ENCODE data around the gene SLC35F3. TPM values are rescaled to one million over a fixed set of nuclear protein-coding genes. Genes with fewer than 3 reads are reported as not detected.
"Not testable (repeated sequence)": the region's sequence is repeated elsewhere in the genome, so short reads cannot be mapped to it uniquely, and the experiment has no call there.

The SLC35F3 gene
- total and polyA plus RNA-seq, 4 donors = 3.5 to 13.5 (median 11.9) TPM

DNA sequence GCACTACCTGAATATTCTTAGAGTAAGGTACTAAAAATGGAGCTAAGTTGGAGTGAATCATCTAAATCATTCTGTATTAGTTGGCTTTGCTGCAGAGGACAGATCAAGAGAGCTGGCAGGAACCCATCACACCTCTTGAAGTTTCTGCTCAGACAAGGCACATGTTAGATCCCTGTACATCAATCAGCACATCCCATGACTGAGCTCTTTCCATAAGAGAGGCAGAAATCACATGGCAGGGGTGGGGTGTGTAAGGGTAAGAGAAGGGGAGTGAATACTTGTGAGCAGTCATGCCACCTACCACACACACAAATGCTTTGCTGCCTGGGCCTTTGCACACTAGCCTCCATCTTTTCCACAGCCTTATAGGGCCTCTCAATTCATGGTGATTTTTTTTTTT, 214.4 kb downstream of the SLC35F3 start:
- H3K27me3 ChIP-seq (ENCODE audit: control insufficient read depth, insufficient read depth, low read length) = no peaks in the 10 kb centered on the region
- no peaks in the 10 kb centered on the region for H3K36me3 ChIP-seq (ENCODE audit: control insufficient read depth, insufficient read depth, low read length)
- no peak overlapping the region for H3K27ac ChIP-seq (ENCODE audit: low read depth, low read length)
- H3K4me3 ChIP-seq (ENCODE audit: low read depth, low read length) = no peak overlapping the region
- no peaks in the 10 kb centered on the region for H3K9me3 ChIP-seq (ENCODE audit: control insufficient read depth, insufficient read depth, low read length)
- no peak for DNase-seq (ENCODE audit: low read depth in 4 of 6, low spot score in 6 of 6)
- H3K4me1 ChIP-seq (ENCODE audit: control insufficient read depth, insufficient read depth, low read length) = no peaks in the 10 kb centered on the region

DNA sequence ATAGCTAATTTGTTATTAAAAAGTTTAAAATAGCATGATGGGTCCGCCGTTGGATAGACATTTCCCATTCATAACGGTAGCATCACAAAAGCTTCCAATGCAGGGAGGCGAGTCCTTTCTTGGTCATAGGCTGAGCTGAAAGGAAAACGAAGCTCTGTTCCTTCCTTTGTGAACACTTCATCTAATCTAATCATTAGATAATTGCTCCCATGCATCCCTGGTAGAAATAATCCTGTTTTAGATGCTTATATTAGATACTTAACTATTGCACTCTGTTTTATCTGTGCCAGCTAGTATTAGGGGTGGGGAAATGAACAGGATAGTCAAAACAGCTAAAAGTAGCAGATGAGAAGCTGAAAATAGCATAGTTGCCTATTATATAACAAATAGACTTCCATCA, 215.0 kb downstream of the SLC35F3 start:
- 83% methylated on average over 2 of the region's 5 CpGs for WGBS (ENCODE audit: insufficient coverage)
- no peaks in the 10 kb centered on the region for H3K36me3 ChIP-seq (ENCODE audit: control insufficient read depth, insufficient read depth, low read length)
- H3K27ac ChIP-seq (ENCODE audit: low read depth, low read length) = no peak overlapping the region
- no peaks in the 10 kb centered on the region for H3K4me1 ChIP-seq (ENCODE audit: control insufficient read depth, insufficient read depth, low read length)
- no peak overlapping the region for H3K4me3 ChIP-seq (ENCODE audit: low read depth, low read length)
- H3K27me3 ChIP-seq (ENCODE audit: control insufficient read depth, insufficient read depth, low read length) = no peaks in the 10 kb centered on the region
- DNase-seq (ENCODE audit: low read depth in 4 of 6, low spot score in 6 of 6) = peak in 1 of 6 donors; percentile 81
- no peaks in the 10 kb centered on the region for H3K9me3 ChIP-seq (ENCODE audit: control insufficient read depth, insufficient read depth, low read length)

DNA sequence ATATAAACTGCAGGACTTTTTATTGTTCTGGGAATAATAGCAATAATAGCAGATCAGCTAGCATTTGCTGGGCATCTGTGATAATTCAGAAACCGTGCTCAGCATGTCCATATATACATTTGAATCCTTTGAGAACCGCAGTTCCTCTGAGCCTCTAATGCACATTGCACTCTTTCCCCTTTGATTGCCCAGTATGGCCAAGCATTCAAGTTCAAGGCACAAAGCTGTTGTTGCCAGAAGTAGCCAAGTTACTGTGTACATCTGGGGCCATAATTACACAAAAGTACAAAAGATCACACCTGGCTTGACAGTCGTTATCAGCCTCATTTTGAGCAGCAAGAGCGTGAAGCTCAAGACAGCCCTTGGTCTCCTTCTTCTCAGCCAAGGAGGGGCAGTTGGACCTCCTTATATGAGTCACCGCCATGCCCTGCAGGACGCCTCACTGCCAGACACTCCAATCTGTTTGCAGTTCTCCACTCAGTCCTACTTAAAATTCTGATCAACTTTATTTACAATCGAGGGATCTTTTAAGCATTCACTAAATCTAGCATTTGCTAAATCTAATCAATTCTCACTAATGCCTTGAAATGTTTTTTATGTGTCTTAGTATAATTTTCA, 216.0 kb downstream of the SLC35F3 start:
- DNase-seq (ENCODE audit: low read depth in 4 of 6, low spot score in 6 of 6) = no peak
- Histone ChIP-seq H3K9me3 (ENCODE audit: control insufficient read depth, insufficient read depth, low read length) (no peaks in the 10 kb centered on the region), H3K27ac (ENCODE audit: low read depth, low read length) (no peak overlapping the region), H3K36me3 (ENCODE audit: control insufficient read depth, insufficient read depth, low read length) (no peaks in the 10 kb centered on the region), H3K4me1 (ENCODE audit: control insufficient read depth, insufficient read depth, low read length) (peaks cover 2% of the 10 kb centered on the region), H3K4me3 (ENCODE audit: low read depth, low read length) (no peak overlapping the region), H3K27me3 (ENCODE audit: control insufficient read depth, insufficient read depth, low read length) (no peaks in the 10 kb centered on the region)
- WGBS (ENCODE audit: insufficient coverage) = 88% methylated on average over 5 of the region's 7 CpGs

DNA sequence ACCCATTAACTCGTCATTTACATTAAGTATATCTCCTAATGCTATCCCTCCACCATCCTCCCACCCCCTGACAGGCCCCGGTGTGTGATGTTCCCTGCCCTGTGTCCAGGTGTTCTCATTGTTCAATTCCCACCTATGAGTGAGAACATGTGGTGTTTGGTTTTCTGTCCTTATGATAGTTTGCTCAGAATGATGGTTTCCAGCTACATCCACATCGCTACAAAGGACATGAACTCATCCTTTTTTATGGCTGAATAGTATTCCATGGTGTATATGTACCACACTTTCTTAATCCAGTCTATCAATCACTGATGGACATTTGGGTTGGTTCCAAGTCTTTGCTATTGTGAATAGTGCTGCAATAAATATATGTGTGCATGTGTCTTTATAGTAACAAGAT, 217.2 kb downstream of the SLC35F3 start:
- no CpG with 5 or more reads among the region's 3 CpGs for WGBS (ENCODE audit: insufficient coverage)
- not testable (repeated sequence) for H3K9me3 ChIP-seq (ENCODE audit: control insufficient read depth, insufficient read depth, low read length); H3K4me1 ChIP-seq (ENCODE audit: control insufficient read depth, insufficient read depth, low read length); H3K4me3 ChIP-seq (ENCODE audit: low read depth, low read length); H3K27ac ChIP-seq (ENCODE audit: low read depth, low read length); DNase-seq (ENCODE audit: low read depth in 4 of 6, low spot score in 6 of 6); H3K36me3 ChIP-seq (ENCODE audit: control insufficient read depth, insufficient read depth, low read length); H3K27me3 ChIP-seq (ENCODE audit: control insufficient read depth, insufficient read depth, low read length)

DNA sequence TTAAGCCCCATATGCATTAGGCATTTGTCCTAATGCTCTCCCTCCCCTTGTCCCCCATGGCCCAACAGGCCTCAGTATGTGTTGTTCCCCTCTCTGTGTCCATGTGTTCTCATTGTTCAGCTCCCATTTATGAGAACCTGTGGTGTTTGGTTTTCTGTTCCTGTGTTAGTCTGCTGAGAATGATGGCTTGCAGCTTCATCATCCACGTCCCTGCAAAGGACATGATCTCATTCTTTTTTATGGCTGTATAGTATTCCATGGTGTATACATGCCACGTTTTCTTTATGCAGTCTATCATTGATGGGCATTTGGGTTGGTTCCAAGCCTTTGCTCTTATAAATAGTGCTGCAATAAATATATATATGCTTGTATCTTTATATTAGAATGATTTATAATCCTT, 218.1 kb downstream of the SLC35F3 start:
- H3K4me3 ChIP-seq (ENCODE audit: low read depth, low read length); H3K27ac ChIP-seq (ENCODE audit: low read depth, low read length); H3K9me3 ChIP-seq (ENCODE audit: control insufficient read depth, insufficient read depth, low read length); H3K27me3 ChIP-seq (ENCODE audit: control insufficient read depth, insufficient read depth, low read length); DNase-seq (ENCODE audit: low read depth in 4 of 6, low spot score in 6 of 6); H3K36me3 ChIP-seq (ENCODE audit: control insufficient read depth, insufficient read depth, low read length); H3K4me1 ChIP-seq (ENCODE audit: control insufficient read depth, insufficient read depth, low read length): not testable (repeated sequence)
- 80% methylated on average over 1 of the region's 2 CpGs for WGBS (ENCODE audit: insufficient coverage)

DNA sequence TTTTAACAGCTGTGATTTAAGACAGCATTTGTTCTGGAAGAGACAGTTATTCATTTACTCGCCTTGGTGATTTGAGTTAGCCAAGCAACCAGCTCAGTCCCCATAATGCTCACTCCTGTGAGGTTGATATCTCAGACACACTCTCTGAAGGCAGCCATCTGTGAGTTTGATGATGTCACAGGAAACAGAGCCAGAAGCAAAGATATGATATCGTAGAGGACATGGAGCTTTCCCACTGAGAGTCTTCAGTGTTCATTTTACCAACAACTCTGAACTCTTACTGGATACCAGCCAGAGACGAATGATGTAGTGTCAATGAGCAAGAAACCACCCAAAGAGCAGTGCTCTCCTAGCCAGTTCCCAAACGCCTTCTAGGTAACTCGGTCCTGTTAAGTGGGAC, 219.4 kb downstream of the SLC35F3 start:
- no peaks in the 10 kb centered on the region for H3K36me3 ChIP-seq (ENCODE audit: control insufficient read depth, insufficient read depth, low read length)
- no peaks in the 10 kb centered on the region for H3K9me3 ChIP-seq (ENCODE audit: control insufficient read depth, insufficient read depth, low read length)
- no peak overlapping the region for H3K4me3 ChIP-seq (ENCODE audit: low read depth, low read length)
- no peak overlapping the region for H3K27ac ChIP-seq (ENCODE audit: low read depth, low read length)
- H3K4me1 ChIP-seq (ENCODE audit: control insufficient read depth, insufficient read depth, low read length) = peaks cover 6% of the 10 kb centered on the region
- DNase-seq (ENCODE audit: low read depth in 4 of 6, low spot score in 6 of 6) = peak in 1 of 6 donors; percentile 57
- 50% methylated on average over 1 of the region's 5 CpGs for WGBS (ENCODE audit: insufficient coverage)
- no peaks in the 10 kb centered on the region for H3K27me3 ChIP-seq (ENCODE audit: control insufficient read depth, insufficient read depth, low read length)

DNA sequence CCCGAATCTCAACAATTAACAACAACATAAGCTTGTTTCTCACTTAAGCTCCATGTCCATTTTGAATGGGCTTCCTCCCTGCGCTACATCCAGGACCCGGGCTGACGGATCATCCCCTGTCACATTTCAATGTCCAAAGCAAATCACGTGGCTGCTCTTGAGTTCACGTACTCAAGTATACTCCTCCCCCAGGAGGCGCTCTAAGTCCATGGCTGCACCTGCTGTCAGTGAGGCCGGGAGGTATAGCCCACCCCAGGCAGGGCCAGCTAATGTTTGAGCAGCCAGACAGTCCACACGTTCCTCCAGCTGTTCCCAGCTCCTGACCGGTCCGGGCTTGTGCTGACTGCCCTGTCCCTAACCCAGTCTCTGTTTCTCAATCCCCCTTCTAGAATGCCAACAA, 220.8 kb downstream of the SLC35F3 start:
- H3K27me3 ChIP-seq (ENCODE audit: control insufficient read depth, insufficient read depth, low read length) = no peaks in the 10 kb centered on the region
- H3K9me3 ChIP-seq (ENCODE audit: control insufficient read depth, insufficient read depth, low read length) = no peaks in the 10 kb centered on the region
- no peak overlapping the region for H3K27ac ChIP-seq (ENCODE audit: low read depth, low read length)
- peaks cover 6% of the 10 kb centered on the region for H3K4me1 ChIP-seq (ENCODE audit: control insufficient read depth, insufficient read depth, low read length)
- H3K4me3 ChIP-seq (ENCODE audit: low read depth, low read length) = no peak overlapping the region
- 19% methylated on average over 11 of the region's 11 CpGs for WGBS (ENCODE audit: insufficient coverage)
- DNase-seq (ENCODE audit: low read depth in 4 of 6, low spot score in 6 of 6) = peak in 1 of 6 donors; percentile 55
- no peaks in the 10 kb centered on the region for H3K36me3 ChIP-seq (ENCODE audit: control insufficient read depth, insufficient read depth, low read length)

DNA sequence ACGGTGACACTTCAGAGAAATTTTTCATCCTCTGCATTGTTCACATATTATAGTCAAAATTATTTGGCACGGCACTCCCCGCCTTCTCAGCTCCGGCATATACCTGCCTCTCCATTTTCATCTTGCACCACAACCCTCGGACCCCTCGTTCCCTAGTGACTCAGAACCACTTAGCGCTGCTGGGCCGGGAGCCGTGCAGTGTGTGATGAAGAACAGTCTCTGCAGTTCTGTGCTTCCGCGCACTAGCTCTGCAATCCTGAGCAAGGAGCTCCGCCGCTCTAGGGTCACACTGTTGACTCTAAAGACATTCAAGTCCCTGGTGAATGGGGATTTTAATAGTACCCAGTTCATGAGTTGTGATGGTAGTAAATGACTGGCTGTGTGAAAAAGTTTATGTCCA, 221.2 kb downstream of the SLC35F3 start:
- DNase-seq (ENCODE audit: low read depth in 4 of 6, low spot score in 6 of 6) = no peak
- no peak overlapping the region for H3K27ac ChIP-seq (ENCODE audit: low read depth, low read length)
- 82% methylated on average over 8 of the region's 13 CpGs for WGBS (ENCODE audit: insufficient coverage)
- peaks cover 6% of the 10 kb centered on the region for H3K4me1 ChIP-seq (ENCODE audit: control insufficient read depth, insufficient read depth, low read length)
- H3K27me3 ChIP-seq (ENCODE audit: control insufficient read depth, insufficient read depth, low read length) = no peaks in the 10 kb centered on the region
- H3K36me3 ChIP-seq (ENCODE audit: control insufficient read depth, insufficient read depth, low read length) = no peaks in the 10 kb centered on the region
- no peaks in the 10 kb centered on the region for H3K9me3 ChIP-seq (ENCODE audit: control insufficient read depth, insufficient read depth, low read length)
- H3K4me3 ChIP-seq (ENCODE audit: low read depth, low read length) = no peak overlapping the region

DNA sequence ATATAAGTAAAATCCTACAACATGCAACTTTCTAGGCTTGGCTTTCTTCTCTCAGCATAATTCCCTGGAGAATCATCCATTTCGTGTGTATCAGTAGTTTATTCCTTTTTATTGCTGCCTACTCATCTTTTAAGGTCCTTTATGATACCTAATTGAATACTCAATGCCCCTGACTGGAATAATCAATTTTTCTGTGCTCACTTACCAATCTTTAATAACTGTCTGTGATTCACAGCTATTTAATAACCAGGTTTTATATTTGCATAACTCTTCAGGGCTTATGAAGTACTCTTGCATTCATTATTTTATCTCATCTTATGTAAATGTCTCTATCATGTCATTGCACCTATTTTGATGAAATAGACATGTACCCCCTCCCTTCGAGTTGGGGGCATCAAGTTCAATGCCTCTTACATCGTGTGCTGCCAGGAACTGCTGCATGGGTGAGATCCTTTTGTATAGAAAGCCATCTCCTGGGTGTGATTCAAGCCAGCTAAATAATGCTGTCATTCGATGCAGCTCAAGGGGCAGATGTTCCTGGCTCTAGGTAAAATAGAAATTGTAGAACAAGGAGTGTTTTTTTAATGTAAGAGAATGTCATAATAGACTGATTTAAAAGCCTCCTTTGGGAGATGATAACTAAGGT, 222.7 kb downstream of the SLC35F3 start:
- 47% methylated on average over 3 of the region's 4 CpGs for WGBS (ENCODE audit: insufficient coverage)
- peak in 1 of 6 donors; percentile 91 for DNase-seq (ENCODE audit: low read depth in 4 of 6, low spot score in 6 of 6)
- no peaks in the 10 kb centered on the region for H3K9me3 ChIP-seq (ENCODE audit: control insufficient read depth, insufficient read depth, low read length)
- no peak overlapping the region for H3K27ac ChIP-seq (ENCODE audit: low read depth, low read length)
- peaks cover 6% of the 10 kb centered on the region for H3K4me1 ChIP-seq (ENCODE audit: control insufficient read depth, insufficient read depth, low read length)
- no peak overlapping the region for H3K4me3 ChIP-seq (ENCODE audit: low read depth, low read length)
- H3K36me3 ChIP-seq (ENCODE audit: control insufficient read depth, insufficient read depth, low read length) = no peaks in the 10 kb centered on the region
- no peaks in the 10 kb centered on the region for H3K27me3 ChIP-seq (ENCODE audit: control insufficient read depth, insufficient read depth, low read length)

DNA sequence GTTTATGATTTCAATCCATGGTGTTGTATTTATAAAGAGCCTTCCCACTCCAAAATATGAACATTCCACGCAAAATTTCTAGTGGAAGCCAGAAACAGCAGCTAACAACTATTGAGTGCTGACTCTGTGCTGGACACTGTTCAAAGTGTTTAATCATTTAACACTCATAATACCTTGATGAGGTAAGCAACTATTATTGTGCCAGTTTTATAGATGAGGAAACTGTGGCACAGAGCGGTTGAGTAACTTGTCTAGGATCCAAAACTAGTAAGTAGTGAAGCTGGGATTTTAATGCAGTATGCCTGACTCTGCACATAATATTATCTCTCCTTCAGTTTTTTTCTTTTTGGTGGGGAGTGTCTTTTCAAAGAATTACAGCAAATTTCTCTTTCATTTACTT, 228.3 kb downstream of the SLC35F3 start:
- H3K4me3 ChIP-seq (ENCODE audit: low read depth, low read length) = no peak overlapping the region
- no peaks in the 10 kb centered on the region for H3K9me3 ChIP-seq (ENCODE audit: control insufficient read depth, insufficient read depth, low read length)
- no peaks in the 10 kb centered on the region for H3K36me3 ChIP-seq (ENCODE audit: control insufficient read depth, insufficient read depth, low read length)
- H3K27ac ChIP-seq (ENCODE audit: low read depth, low read length) = no peak overlapping the region
- no peaks in the 10 kb centered on the region for H3K27me3 ChIP-seq (ENCODE audit: control insufficient read depth, insufficient read depth, low read length)
- H3K4me1 ChIP-seq (ENCODE audit: control insufficient read depth, insufficient read depth, low read length) = no peaks in the 10 kb centered on the region
- WGBS (ENCODE audit: insufficient coverage) = no CpG with 5 or more reads among the region's 2 CpGs
- DNase-seq (ENCODE audit: low read depth in 4 of 6, low spot score in 6 of 6) = no peak
